MM.1S (cell line): ENCODE measurements around the gene CHRNA1.

Experiments
- CTCF ChIP-seq: fragments of 300-600 bp; sonication (generic); IDR thresholded peaks from 2 replicates; pipeline ENCODE4 v1.5.1; 2016; ENCODE audit warnings: antibody characterized with exemption, low read length, mixed read lengths
- EZH2 ChIP-seq: fragments of 300-600 bp; sonication (generic); optimal IDR thresholded peaks from 2 replicates; pipeline ENCODE3; 2017; ENCODE audit warnings: low read depth, mild to moderate bottlenecking, antibody characterized with exemption, low read length, mixed read lengths

- TF ChIP-seq EZH2 = no peak
- no peak for TF ChIP-seq CTCF
Measured at GRCh38 chr2:174794851-174795374, 30.6 kb upstream of the CHRNA1 start.
